GM18507 (cell line): ENCODE measurements around the gene ISCU.
A peak's percentile ranks its signal among the peaks of the same experiment; 100 is the strongest.

Source experiments
- DNase-seq: peaks from one replicate; pipeline ENCODE4 v3.0.0; 2011; ENCODE audit warnings: low read depth; ENCODE audit not compliant: insufficient read length; ENCODE audit errors: extremely low spot score
- FAIRE-seq: peaks from 2 replicates; lab custom pipeline; 2011; peaks lifted over from hg19 to GRCh38; lab: Jason Lieb, UNC

The ISCU gene

DNA sequence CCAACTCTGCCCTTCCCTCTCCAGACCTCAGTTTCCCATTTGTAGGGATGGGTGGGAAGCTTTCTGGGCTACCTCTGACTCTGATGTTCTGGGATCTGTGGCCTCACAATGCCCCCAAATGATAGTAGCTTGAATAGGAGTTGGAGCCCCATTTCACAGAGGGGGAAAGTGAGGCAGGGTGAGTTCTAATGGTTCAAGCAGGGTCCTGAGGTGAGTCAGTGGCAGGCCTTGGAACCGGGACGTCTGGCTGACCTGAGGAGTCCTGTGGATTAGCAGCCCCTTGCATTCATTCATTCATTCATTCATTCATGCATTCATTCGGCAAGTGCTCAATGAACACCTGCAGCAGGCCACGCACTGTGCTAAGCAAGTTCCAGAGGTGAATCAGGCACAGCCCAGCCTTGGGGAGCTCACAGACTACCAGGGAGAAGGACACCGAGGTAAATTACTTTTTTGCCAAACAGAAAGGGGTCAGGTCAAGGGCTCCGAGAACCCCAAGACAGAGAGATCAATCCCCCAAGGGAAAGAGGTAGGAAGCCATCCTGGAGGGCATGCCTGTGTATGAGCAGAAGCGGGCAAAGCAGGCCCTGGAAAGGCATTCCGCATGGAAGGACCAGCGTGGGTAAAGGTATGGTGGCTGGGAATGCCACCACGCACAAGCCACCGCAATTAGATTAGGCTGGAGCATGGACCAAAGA, 36.3 kb downstream of the ISCU start:
- FAIRE-seq (no peak), DNase-seq (no peak)

DNA sequence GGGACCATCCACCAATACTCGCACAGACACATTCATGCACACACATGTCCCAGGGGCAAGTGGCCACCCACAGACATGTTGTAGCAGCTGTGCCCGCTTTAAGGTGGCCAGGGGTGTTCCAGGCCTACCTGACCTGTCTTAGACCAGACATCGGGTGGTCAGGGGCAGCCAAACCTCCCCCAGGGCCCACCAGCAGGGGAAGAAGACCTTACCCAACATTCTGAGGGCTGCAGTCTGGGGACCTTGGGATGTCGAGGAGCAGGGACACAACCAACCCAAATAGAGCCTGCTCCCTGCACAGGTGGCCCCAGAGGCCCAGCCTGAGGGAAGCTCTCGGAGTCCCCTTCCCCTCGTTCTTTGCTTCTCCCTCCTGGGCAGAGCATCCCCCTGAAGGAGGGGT, 37.1 kb downstream of the ISCU start:
- DNase-seq (no peak), FAIRE-seq (no peak)

DNA sequence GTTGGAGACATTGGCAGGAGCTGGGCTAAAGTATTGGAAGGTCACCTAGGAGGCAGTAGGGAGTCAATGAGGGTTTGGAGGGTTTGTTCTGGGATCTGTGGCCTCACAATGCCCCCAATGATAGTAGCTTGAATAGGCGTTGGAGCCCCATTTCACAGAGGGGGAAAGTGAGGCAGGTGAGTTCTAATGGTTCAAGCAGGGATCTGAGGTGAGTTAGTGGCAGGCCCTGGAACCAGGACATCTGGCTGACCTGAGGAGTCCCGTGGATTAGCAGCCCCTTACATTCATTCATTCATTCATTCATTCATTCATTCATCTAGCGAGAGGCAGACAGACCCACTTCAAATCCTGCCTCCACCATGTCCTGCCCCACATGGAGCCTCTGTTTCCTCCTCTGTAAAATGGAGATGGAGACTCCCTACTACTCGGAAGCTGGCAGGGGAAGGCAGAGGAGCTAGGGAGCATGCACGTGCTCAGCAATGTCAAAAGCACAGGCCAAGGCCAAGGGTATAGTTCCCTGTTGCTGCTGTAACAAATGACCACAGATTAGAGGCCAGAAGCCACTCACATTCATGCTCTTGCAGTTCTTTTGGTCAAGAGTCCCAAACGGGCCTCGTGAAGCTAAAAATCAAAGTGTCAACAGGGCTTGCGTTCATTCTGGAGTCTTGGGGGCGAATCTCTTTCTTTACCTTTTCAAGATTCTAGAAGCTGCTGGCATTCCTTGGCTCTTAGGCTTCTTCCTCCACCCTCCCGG, 37.7 kb downstream of the ISCU start:
- DNase-seq = no peak
- no peak for FAIRE-seq

DNA sequence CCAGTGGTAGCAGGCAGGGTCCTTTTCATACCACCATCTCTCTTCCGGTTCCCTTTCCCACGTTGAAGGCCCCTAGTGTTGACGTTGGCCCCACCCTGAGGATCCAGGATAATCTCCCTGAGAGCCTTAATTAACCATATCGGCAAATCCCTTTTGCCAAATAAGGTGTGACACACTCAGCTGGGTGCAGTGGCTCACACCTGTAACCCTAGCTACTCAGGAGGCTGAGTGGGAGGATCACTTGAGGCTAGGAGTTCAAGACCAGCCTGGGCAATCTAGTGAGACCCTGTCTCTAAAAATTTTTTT, 38.3 kb downstream of the ISCU start:
- FAIRE-seq (no peak), DNase-seq (no peak)

DNA sequence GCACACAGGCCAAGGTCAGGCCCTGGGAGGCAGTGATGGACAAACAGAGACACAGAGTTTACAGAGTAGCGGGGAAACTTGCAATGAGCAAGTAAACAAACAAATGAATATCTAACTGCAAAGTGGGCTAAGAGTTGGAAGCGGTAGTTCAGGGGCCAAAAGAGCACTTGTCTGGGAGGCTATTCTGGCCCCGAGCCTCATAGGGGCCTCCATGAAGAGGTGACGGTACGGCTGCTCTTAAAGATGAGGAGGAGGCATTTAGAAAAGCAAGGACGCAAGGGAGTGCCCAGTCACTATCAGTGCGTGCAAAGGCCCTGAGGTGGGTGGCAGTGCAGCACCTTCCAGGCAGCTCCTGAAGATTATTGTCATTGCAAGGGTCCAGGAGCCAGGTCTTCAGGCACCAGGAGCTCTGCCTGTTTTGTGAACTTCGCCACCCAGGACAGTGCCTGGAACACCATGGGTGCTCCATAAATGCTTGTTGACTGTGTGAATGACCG, 39.9 kb downstream of the ISCU start:
- FAIRE-seq = no peak
- no peak for DNase-seq

DNA sequence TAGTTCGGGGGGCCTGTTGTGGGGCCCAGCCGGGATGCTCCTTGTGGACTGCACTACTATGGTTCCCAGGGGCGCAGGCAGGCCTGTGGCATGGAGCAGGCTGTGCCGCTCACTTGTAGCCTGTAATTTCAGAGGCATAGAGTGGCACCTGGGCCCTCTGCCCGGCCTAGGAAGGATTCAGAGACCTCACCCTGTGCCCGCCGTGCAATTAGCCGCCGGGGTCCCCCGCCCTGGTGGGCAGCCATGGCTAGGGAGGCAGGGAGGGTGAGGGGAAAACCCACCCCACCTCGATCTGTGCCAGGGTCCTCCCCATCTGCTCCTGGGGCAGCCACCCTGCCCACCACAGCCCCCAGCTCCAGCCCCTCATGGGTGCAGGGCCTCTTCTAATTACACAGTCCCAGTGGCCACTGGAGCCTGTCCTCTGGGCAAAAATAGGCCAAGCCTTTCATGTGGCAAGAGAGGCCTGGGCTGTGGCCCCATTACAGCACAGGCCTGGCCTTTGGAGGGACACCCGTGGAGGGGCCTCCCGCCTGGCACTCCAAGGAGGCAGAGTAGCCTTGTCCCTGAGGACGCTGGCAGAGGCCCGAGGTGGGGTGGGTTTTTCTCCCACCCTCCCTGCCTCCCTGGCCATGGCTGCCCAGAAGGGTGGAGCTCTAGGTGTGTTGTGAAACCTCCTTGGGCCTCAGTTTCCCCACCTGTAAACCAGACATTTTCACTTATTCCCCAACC, 40.7 kb downstream of the ISCU start:
- DNase-seq (no peak), FAIRE-seq (no peak)

DNA sequence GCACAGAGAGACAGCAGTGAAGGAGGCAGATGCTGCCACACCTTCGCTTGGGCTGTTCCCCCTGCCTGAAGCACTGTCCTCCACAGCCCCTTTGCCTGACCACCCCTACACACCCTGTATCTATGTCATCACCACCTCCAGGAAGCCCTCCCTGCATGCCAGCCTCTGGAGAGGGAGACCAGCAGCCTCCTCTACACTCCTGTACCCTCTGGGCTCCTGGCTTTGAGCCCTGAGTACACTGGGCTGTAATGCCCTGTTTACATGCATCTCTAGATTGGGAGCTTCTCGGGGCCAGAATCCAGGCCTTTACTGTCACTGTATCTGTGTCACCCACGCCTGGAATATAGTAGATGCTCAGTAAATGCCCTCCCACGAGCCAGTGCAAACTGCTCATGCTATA, 41.3 kb downstream of the ISCU start:
- no peak for FAIRE-seq
- no peak for DNase-seq

DNA sequence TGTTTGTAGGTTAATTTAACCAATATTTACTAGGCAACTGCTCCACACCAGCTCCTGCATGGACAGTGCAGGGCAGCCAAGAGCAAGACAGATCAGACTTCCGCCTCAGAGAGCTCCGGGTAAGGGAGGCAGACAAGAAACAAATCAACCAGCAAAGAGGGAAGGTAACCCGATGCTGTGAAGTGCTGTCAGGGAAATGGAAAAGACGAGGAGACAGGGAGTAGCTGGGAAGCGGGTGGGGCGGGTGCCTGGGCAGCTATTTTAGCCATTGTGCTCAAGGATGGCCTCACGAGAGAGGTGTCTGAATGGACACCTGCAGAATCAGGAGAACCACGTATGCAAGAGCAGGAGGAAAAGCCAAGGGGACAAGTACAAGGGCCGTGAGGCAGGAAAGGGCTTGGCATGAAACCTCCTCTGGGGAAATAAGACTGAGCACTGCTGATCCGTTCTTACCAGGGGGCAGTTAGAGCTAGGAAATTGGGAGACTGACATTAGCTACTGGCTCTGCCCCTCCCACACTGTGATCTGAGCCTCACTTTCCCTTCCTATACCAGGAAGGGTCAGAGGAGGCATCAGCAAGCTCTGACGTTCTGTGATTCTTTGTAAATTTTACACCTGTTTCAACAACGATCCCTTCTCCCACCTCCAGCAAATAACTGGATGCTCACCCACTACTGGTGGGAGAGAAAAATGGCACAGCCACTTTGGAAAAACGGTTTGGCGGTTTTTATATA, 42.0 kb downstream of the ISCU start:
- DNase-seq = no peak
- no peak for FAIRE-seq

DNA sequence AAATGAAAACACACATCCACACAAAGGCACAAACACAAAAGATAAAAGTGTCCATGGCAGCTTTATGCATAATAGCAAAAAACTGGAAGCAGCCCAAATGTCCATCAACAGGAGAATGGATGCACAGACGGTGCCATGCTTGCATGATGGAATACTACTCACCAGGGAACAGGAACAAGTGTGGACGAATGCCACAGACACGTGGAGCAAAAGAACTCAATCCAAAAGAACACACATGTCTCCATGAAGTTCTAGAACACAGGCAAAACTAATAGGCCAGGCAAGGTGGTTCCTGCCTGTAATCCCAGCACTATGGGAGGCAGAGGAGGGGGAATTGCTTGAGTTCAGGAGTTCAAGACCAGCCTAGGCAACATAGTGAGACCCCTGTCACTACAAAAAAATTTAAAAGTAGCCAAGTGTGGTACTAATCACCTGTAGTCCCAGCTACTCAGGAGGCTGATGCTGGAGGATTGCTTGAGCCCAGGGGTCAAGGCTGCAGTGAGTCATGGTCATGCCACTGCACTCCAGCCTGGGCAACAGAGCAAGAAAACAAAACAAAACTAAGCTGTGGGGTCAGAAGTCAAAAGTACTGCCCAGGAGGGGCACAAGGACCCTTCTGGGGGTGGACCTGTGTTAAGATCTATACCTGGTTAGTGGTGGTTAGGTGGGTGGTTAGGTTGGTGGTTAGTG, 42.7 kb downstream of the ISCU start:
- FAIRE-seq = no peak
- DNase-seq = no peak

DNA sequence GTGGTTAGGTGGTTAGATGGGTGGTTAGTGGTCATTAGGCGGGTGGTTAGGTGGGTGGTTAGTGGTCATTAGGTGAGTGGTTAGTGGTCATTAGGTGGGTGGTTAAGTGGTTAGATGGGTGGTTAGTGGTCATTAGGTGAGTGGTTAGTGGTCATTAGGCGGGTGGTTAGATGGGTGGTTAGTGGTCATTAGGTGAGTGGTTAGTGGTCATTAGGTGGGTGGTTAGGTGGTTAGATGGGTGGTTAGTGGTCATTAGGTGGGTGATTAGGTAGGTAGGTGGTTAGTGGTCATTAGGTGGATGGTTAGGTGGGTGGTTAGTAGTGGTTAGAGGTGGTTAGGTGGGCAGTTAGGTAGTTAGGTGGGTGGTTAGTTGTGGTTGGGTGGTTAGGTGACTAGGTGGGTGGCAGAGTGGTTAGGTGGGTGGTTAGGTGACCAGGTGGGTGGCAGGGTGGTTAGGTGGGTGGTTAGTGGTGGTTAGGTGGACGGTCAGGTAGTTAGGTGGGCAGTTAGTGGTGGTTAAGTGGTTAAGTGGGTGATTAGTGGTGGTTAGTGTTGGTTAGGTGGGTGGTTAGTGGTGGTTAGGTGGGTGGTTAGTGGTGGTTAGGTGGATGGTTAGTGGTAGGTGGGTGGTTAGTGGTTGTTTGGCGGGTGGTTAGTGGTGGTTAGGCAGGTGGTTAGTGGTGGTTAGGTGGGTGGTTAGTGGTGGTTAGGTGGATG, 43.5 kb downstream of the ISCU start:
- no peak for FAIRE-seq
- DNase-seq = no peak

DNA sequence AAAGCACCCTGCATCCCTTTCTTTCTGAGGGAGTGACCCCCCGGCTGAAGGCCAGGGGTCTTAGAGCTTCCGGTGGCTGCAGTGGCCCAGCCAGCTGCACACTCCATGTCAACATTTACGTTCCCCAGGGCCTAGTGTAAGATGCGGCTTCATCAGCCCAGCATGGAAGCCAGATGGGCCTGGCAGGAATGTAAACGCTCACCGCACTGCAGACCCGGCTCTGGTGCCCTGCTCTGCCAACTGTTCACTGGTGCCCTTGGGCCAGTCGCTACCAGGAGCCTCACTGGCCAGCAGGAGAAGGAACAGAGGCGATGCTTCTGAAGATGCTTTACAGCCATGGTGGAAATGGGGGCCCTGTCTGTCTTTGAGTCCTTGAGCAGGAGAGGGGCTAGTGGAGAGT, 44.1 kb downstream of the ISCU start:
- FAIRE-seq = no peak
- DNase-seq = no peak

DNA sequence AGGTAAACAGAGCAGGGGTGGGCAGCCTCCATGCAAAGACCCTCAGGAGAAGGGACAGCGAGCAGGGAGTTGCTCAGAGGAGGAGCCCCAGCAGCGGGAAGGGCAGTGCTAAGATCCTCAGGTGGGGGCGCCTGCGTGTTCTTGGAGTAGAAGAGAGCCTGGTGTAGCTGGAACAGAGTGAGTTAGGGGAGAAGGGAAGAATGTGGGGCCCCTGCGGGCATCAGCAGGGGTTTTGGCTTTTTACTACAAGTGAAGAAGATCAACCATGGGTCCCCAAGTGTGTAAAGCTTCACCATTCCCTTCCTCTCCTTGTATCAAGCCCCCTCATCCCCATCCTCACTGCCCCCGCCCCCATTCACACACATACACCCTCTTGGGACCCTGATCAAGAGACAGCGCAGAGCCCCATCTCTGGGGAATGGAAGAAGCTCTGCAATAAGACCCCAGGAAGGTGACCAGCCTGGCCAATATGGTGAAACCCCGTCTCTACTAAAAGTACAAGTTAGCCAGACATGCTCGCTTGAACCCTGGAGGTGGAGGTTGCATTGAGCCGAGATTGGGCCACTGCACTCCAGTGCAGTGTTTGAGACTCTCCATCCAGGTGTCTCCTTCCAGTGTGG, 45.7 kb downstream of the ISCU start:
- no peak for FAIRE-seq
- no peak for DNase-seq

DNA sequence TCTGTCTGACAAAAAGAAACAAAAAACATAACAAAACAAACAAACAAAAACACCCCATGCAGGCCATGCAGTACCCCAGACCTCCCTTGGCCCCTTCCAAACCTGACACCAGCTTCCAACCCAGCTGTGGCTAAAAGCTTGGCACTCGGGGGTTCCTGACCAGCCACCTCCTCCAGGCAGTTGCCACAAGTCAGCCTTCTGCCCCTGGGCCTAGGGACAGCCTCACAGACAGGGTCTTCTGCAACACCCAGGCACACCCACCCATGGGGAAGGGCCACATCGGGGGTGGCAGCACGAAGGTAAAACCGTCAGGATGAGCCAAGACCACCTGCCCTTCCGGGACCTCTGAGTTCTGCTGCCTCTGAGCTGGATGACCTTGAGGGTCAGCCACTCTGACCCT, 46.2 kb downstream of the ISCU start:
- DNase-seq = no peak
- no peak for FAIRE-seq

DNA sequence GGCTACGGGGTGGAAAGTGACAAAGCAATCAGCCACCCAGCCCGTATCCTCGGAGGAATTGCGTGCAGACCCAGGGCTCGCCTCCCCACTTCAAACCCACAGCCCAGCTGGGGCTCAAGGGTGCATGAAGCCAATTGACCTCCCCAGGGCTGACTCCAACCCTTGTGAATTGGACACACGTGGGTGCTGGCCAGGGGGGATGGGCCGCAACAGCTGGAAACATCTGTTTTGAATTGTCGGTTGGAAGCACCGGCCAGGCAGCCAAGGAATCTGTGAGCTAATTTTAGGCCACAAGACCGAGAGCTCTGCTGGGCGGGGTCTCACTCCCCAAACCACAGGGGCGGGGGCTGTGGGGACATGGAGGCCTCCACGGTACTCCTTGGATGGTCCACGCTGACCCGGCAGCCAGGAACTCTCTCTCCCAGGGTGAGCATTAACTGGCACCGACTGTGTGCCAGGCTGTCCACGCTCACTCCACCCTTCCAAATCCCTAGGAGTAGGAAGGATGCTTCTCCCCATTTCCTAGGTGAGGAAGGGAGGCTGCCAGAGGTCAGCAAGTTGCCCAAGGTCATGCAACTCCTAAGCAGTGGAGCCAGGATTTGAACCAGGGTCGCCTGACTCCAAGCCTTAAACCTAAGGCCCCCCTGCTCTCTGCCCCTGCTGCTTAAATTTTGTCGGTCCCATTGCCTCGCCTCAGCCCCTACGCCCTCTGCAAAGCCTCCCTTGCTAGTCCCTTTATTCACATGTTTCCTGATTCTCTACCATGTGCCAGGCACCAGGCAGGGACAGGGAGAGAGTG, 47.3 kb downstream of the ISCU start:
- FAIRE-seq (peak; percentile 12), DNase-seq (no peak)

DNA sequence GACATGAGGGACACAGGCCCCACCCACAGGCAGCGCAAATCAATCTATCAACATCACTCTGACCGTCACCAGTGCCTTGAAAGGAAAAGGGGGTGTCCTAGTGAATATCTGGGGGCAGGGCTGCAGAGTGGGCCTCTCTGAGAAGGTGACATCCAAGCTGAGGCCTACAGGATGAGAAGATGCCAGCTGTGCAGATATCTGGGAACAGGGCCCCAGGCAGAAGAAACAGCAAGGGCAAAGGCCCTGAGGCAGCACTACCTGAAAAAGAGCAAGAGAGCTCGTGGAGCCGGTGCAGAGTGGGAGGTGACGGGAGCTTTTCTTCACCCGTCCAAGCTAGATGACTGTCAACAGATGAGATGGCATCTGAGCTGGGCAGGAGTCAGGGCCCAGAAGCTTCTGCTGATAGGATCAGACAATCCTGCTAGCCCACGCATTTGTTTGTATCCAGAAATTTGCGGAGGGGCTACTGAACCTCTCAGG, 48.0 kb downstream of the ISCU start:
- DNase-seq (no peak), FAIRE-seq (no peak)

DNA sequence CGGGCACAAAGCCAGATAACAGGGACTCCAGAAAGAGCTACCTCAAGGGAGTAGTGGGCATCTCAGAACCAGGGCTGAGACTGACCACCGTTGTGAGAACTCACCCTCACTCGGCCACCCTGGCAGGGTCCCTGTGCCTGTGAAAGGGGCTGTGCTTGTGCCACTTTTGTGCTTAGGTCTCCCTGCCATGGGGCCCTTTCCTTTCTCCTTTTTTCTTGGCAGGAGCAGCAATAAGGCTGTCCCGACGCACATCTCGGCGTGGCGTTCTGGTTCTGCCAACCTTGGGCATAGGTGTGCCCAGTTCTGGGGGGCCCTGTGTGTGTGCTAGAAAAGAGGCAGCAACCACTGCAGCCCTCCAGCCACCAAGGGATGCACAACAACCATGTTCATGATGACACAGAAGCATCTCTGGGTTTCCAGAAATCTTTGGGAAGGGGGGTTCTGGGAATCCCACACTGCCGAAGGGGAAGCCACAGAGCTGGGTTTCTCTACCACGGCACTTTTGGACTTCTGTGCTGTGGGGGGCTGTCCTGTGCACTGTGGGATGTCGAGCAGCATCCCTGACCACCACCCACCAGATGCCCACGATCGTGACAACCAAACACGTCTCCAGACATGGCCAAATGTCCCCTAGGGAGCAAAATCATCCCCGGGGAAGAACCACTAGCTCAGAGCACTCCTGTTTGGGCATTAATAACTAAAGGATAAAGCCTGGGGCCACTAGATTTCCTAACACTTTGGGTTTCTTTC, 48.6 kb downstream of the ISCU start:
- no peak for DNase-seq
- no peak for FAIRE-seq

DNA sequence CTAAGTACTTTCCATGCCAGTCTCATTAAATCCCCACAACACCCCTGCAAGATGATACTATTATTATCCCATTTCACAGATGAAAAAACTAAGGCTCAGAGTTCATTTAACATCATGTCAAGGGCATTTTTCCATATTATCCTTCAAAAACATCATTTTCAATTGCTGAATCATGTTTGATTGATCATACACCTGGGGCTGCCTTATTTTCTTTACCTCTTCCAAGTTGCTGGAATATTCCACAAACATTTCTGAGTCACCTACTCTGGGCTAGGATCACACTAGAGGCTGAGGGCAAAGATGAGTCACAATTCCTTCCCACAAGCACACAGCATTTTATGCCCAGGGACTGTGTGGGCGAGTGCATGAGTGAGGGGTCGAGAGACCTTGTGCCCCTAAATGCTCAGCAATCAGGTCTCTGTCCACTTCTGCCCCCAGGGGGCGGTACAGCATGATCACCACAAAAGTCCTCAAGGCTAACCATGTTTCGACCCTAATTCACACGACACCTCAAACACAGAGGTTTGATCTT, 49.6 kb downstream of the ISCU start:
- DNase-seq (no peak), FAIRE-seq (peak; percentile 49)
